Suprapubic skin (tissue), 4 donors: ENCODE data around the gene HRH2.

ENCODE experiments used
- POLR2A ChIP-seq, 2 donors: fragments of 450-650 bp; IDR thresholded peaks; one replicate each; pipeline ENCODE4 v1.6.1; 2017; ENCODE audit warnings: antibody characterized with exemption in 2 of 2, mild to moderate bottlenecking in 2 of 2, moderate library complexity in 2 of 2
- POLR2AphosphoS5 ChIP-seq, 3 donors: sonication (generic); formaldehyde crosslinking; IDR thresholded peaks; one replicate each; pipeline ENCODE4 v1.6.1; 2017; ENCODE audit warnings: antibody characterized with exemption in 3 of 3
- TF ChIP-seq, protein P1 (sequence below), 2 donors: fragments of 200-600 bp in 1 of 2; fragments of 450-650 bp in 1 of 2; sonication (generic) in 1 of 2; IDR thresholded peaks; one replicate each; pipeline ENCODE4 v1.5.1; 2016 to 2019; ENCODE audit warnings: antibody characterized with exemption in 2 of 2, mild to moderate bottlenecking in 1 of 2, moderate library complexity in 1 of 2

- TF ChIP-seq POLR2A (IDR thresholded peaks at IDR 0.05) (no peak), POLR2AphosphoS5 (IDR thresholded peaks at IDR 0.05) (no peak)
- TF ChIP-seq, protein P1, sequence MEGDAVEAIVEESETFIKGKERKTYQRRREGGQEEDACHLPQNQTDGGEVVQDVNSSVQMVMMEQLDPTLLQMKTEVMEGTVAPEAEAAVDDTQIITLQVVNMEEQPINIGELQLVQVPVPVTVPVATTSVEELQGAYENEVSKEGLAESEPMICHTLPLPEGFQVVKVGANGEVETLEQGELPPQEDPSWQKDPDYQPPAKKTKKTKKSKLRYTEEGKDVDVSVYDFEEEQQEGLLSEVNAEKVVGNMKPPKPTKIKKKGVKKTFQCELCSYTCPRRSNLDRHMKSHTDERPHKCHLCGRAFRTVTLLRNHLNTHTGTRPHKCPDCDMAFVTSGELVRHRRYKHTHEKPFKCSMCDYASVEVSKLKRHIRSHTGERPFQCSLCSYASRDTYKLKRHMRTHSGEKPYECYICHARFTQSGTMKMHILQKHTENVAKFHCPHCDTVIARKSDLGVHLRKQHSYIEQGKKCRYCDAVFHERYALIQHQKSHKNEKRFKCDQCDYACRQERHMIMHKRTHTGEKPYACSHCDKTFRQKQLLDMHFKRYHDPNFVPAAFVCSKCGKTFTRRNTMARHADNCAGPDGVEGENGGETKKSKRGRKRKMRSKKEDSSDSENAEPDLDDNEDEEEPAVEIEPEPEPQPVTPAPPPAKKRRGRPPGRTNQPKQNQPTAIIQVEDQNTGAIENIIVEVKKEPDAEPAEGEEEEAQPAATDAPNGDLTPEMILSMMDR (IDR thresholded peaks at IDR 0.05), result no peak
Observed at GRCh38 chr5:175672976-175673648, 15.2 kb downstream of the HRH2 start.
